GM19239 (cell line): ENCODE data around the gene SH3BP2.

Experiments
- DNase-seq: peaks from one replicate; pipeline ENCODE4 v3.0.0; 2011; ENCODE audit warnings: low spot score; ENCODE audit not compliant: insufficient read length
- FAIRE-seq: peaks from 2 replicates; lab custom pipeline; 2011; peaks lifted over from hg19 to GRCh38; lab: Jason Lieb, UNC

SH3BP2 gene

DNA sequence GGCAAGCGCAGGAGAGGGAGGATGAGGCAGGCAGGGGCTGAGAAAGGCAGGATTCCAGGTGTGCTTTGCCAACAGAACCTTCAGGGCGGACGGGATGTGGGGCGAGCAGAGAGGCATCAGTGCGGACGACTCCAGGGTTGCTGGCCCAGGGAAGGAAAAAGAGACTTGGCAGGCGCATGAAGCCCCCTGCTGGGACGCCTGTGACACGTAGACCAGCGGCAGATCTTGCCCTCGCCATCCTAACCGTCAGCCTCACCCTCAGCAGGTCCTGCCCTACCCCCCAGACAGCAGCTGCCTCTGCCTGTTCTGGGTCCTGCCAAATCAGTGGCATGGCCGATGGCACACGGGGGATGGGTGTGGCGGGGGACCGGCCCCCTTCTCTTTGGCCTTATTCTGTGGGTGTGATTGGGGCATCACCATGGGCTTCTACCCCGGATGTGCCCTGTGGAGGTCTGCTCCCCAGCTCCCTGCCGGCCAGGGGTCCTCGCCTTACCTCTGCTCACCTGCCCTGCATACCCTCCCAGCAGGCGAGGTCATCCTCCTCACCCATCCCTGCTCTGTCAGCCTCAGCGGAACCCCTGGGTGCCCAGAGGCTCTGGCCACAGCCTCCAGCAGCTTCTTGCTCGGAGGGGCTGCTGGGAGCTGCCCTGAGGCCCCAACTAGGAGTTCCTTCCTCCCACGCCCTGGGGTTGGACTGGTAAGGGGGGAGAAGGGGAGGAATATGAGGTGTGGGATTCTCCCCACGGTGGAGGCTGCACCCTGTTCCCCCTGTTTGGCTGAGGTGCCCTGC lies 2.9 kb upstream of the SH3BP2 start:
- FAIRE-seq (no peak), DNase-seq (no peak)

DNA sequence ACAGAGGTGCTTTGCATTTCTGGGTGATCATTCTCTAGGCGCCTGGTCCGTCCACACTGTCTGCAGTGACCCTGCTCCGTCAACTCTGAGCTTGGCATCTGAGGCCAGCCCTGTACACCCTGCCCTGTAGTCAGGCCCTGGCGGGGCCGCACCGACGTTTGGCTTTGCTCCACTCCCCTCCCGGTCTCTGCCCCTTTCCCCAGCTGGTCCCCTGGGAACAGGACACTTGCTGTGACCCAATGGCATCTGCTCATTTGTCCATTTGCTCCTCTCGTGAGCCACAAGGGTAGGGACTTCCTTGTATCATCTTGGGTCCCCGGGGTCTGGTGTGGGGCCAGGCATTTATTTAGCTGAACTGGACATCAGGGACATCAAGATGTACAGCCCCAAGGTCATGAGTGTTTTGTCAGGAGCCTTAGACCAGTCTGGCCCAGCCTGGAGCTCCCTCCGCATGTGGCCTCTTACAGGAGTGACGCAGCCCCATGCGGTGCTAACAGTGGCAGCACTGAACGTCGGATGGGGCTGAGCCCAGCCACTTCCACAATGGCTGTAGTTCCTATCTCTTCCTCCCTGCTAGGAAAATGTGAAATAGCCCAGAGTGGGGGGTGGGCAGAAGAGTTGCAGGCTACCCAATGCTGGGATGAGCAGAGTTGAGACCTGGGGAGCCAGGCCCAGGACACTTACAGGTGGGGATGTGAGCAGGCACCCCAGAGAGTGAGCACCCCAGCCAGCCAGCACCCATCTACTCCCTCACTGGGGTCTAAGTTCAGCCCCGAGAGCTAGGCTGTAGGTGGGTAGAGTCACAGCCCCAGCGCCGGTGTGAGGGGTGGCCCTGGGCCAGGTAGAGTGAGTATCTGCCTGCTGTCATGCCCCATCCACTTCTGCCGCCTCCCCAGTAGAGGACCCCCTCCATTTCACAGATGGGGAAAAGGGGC lies 2.0 kb upstream of the SH3BP2 start:
- FAIRE-seq (no peak), DNase-seq (no peak)

DNA sequence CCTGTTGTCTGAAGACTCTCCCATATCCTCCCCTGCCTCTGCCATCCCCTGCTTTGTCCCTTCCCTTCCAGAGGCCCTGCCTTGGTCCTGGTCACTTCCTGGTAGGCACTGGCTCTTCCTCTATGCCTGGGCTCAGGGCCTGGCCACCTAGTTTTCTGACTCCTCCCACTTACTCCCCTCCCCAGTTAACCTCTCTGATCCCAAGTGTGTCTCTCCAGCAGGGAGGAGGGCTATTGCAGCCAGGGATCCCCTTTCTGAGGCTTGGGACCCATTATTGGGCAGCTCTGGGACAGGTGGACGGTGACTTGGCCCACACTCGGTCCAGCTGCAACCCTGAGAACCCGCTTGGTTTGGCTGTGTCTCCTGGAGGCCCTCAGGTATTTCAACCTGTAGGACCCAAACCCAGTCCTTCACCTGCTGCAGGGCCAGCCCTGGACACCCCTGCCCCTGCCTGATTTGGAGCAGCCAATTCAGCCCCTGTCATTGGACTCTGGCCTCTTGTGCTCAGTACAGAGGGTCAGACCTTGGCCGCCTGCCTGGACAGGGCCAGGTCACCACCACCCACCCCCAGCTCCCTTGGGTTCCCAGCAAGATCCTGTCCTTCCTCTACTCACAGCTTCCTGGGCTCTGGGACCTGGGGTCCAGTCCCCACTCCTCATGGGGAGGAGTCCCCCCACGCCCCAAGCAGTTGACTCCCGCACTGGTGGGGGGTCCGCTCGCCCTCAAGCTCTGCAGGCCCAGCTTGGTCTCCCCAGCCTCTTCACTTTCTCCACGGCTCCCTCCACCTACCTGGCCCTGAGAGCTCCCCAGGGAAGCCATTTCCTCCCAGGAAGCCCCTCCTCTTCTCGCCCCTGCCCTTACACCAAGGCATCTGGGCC lies 1.1 kb upstream of the SH3BP2 start:
- DNase-seq (no peak), FAIRE-seq (no peak)

DNA sequence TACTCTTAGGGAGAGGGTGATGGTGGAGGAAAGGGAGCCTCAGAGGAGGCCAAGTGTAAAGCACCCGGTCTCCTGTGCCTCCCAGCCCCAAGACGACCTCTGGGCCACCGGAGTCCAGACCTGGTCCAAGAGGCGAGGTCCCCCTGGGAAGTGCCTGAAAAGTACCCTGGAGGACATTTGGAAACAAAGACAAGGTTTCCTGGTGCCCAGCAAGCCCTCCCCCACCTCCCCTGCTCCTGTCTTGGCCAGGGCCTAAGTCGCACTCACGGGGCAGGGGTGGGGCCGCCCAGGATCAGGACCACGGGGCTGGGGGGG lies 532 bp upstream of the SH3BP2 start:
- FAIRE-seq, result no peak
- no peak for DNase-seq

DNA sequence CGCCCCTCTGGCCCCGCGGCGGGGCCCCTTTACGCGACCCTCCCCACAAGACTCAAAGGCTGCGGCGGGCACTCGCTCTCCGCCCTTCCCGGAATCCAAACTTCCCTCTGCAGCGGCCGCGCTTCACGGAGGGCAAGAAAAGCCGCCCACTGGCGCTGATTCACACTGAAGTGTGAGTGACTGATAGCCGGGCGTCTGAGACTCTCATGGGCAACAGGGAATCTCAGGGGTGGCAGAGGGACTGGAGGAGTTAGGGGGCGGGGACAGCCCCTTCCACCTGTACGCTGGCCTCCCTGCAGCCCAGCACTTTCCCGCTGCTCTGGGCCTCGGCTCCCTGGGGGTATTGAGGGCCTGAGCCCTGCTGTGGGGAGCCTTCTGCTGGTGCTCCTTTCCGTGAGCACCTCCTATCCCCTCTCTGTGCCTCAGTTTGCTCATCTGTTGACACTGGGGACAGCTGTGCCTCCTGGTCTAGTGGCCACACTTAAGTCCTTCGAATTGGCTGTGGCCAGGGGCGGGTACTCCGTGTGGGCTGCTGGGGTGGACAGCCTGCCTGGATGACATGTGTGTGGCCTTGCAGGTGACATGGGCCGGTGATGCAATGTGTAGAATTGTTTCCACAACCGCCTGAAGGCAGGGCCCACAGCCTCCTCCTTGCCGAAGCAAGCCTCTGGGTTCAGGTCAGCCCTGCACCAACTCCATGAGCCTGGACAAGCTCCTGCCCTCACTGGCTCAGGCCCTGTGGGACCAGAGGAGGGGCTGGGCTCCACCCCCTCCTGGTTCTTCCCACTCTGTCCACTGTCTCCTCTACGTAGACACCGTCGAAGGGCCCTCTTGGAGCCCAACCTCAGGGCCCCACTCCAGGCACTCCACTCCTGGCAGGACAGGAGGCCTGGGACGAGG lies 951 bp downstream of the SH3BP2 start:
- FAIRE-seq (peak; percentile 71), DNase-seq (no peak)

DNA sequence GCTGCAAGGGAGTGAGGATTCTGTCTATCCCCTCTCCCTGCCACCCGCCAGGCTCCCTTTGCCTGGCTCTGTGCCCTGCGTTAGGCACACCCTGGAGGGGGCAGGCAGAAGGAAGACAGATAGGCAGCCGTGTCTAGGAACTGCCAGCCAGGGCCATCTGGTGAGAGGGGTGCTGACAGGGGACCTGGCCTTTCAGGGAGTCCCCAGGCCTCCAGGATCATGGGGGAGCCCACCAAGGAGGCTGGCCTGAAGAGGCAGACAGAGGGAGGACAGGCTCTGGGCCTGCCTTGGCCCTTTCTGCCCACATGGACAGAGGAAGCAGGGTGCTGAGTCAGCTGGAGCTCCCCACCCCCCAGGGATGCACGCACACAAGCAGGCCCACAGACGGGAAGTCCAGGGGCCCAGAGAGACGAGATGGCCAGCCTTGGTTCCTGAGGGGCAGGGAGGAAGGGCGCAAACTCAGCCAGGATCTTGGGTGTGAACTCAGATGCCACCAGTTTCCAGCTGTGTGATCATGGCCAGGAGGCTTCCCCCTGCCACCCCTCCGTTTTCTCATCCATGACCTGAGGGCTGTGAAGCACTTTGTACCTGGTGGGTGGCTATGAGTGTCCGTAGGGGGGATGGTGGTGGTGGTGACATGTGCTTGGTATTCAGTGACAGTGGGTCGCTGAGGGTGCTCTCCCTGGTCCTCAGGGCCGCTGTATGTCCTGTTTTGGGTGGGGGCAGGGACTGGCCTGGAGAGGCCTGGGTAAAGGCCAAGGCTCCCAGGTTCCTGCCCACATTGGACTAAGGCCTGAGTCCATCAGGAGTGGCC lies 1.8 kb downstream of the SH3BP2 start:
- DNase-seq (no peak), FAIRE-seq (no peak)

DNA sequence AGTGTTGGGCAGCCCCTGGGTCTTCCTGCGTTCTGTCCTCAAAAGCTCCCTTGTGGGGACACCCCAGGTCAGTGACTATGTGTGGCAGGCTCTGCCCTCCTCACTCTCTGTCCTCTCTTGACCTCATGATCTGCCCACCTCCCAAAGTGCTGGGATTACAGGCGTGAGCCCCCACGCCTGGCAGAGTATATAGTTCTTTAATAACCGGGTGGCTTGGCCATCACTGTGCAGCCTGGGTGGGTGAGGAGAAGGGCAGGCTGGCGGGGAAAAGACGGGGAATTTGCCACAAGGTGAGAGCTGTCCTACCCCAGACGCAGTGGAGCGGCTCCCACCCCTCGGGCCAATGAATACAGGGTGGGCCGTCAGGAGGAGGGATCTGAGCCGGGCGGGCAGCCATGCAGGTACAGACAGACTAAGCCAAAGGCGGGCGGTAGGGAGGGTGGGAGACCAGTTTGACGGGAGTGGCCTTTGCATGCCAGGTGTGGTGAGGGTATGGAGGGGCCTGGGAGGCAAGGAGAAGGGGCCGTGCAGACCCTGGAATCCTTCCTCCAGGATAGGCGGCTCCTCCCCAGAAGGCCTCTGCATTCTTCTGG lies 2.5 kb downstream of the SH3BP2 start:
- FAIRE-seq (no peak), DNase-seq (no peak)

DNA sequence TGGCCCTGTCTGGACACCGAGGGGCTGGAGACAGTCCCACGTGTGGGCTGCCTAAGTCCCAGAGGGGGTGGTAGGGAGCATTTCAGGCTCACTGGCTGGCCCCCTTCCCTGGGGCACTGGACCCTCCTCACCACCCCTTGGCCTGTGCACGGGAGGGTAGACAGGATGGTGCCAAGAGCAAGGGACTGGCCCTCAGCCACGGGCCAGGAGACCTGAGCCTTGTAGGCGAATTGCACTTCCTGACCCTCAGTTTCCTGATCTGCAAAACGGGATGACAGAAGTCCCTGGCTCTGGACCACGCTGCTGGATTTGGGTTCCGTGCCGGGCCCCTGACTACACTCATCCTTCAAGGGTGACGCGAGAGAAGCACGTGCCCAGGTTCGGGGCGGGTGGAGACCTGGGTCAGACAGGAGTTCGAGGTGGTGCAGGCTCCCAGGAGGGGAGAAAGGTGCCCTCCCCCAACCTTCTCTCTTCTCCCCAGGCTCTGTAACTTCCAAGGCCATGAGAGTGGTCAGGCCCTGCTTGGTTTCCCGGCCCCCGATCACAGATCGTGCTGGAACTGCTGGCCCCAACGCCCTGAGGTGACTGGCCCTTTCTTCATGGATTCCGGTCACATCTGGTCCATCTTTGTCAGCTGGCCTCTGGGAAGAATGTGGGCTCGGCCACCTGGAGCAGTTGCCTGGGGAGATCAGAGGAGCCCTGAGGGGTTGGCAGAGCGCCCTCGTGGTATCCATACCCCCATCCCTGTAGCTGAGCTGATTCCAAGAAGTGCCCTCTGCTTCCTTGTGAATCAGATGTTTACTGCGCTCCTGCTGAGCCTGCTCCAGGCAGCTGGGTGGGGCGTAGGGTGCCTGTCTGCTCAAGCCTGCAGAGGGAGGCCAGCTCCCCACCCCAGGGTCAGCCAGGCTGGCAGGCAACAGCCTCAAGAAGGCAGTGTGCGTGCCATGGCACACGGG lies 3.3 kb downstream of the SH3BP2 start:
- DNase-seq (no peak), FAIRE-seq (no peak)

DNA sequence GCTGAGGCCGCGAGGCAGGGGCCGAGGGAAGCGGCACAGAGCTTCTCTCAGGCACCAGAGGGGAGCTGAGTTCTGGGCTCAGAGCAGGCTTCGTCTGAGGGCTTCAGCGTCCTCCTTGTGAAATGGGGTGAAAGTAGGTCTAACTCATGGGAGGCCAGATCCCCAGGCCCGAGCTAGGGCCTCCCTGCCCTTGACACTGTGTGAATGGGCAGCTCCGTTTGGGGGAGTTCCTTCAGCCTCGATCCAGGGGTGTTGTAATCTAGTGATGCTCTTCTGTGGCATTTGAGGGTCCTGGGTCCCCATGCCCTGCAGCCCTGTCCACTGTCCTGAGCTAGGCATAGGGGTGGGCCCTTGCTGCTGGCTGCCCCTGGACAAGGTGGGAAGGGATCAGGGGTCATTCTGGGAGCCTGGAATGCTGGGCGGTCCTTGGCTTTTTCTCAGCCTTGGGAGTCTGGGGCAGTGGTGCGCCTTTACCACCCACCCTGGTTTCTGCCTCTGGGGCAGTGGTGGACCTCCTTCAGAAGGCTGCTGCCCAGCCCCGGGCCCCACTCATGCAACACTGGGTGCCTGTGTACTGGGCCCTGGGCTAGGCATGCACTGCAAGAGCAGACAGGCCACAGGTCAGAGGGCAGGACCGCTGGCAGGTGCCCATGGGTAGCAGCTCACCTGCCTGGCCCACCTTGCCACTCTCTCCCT lies 4.1 kb downstream of the SH3BP2 start:
- DNase-seq (no peak), FAIRE-seq (no peak)

DNA sequence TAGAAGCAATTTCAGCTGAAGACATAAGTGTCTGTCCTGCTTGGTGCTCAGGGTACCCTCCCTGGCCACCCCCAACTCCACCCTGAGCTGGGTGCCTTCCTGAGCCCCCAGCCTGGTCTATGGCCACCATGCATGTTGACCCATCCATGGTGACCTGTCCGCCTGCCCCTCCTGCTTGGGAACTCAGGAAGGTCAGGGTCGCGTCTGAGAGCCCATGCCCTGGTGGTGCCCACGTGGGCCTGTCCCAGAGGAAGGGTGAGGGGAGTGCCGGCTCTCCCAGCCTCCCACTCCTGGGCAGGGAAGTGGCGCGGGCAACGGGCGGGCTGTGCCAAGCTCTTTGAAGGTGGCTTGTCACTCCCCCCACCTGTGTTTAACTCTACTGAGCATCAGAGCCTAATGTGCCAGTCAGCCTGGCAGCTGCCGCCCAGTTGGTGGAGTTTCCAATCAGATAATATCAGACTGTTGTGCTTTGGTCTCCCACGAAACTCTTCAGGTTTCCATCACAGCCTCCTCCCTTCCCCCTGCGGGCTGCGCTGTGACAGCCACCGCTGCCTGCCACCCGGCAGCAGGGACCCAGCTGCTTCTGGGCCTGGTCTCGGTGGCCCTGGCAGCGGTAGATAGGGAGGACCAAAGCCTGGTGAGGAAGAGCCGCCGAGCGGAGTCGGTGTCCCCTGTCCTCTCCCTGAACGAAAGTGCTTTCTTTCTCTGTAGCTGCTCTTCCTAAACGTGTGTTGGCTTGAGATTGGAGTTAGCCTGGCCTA lies 4.8 kb downstream of the SH3BP2 start:
- DNase-seq (no peak), FAIRE-seq (no peak)

DNA sequence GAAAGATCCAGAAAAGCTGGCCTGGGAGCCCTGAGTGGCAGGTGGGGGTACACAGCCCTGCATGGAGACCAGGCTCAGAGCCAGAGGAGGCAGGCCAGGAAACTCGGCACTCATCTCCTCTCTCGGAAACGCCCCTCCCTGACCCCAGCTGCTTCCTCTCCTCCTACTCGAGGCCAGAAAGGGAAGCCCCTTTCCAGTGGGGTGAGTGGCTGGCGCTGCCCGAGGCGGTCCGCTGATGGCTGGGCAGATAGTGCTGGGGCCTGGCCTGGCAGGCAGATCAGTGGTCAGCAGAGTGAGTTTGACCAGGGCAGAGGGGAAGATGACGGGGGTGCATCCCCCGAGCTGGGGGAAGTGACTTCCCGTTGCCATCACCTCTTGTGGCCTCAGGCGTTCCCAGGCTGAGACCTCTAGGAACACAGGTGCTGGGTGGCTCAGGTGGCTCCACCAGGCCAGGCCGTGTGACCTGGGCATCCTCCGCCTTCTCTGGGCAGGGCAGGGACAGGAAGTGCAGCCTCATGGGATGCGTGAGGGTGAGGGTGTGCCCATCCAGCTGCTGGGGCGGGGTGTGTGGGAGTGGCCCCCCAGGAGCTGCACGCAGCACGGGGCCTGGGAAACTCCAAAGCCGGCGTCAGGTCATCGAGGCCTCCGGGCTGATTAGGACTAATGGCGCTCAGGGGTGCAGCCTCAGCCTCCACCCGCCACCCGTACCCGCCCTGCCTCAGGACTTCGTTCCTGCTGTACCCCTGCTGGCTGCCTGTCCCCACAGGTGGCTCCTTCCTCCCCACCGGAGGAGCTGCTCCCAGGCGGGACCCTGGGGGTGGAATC lies 5.7 kb downstream of the SH3BP2 start:
- FAIRE-seq (peak; percentile 95), DNase-seq (no peak)

DNA sequence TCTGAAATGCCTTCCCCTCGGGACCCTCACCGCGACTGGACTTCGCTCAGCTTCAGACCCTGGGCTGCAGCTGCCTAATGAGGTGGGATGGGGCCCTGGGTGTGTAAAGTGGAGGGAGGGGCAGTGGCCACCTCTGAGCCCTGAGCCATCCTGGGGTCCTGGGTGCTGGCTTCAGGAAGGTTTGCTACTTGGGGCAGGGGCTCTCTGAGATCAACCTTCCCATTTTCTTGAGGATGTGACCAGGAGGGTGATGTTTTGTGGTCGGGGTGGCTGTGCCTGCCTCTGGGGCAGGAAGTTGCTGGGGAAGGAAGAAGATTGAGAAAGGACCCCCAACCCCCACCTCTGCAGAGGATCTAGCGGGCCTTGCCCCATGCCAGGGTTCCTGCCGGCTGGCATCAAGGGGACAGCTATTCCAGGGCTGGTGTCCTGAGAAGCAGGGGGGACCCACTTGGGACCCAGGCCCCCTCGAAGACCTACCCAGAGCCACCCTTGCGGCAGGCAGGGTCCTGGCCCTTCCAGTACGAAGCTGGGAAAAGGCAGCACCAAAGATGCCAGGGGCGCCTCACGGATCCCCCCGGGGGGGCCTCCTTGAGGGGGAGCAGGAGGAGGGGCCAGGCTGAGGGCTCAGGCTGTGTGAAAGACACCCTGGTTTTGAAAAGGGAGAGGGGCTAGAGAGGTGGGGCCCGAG lies 6.5 kb downstream of the SH3BP2 start:
- peak; percentile 14 for FAIRE-seq
- DNase-seq, result no peak

DNA sequence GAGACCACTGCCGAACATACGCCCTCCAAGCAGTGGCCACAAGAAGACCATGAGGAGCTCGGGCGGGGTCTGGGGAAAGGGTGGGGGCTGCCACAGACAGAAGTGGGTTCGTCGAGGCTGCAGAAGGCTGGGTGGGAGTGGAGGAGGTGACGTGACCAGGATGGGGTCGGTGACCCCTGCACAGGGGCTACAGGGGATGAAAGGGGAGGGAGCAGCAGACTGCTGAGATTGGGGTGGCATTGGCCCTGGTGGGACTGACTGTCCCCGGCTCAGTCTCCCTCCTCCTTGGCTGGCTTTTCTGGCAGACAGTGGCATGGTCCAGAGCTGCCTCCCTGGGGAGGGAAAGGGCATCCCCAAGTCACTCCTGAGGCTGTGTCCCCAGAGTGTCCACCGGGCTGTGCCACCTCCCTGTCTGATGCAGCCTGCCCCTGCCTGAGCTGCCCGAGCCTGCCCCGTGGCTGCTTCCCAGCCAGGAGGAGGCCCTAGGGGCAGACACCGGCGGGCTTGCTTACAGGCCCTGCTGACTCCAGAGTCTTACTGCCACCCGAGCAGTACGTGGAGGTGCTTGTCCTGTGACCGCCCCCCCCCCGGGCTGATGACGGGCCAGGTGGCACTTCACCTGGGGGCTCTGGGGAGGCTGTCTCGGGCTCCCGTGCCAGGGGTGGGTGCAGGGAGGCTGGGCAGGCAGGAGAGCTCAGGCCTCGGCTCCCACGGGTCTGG lies 7.2 kb downstream of the SH3BP2 start:
- FAIRE-seq, result peak; percentile 84

More for the DNA sequence above, 7.2 kb downstream of the SH3BP2 start:
- DNase-seq, result no peak
